Tibial nerve (tissue), 4 donors: ENCODE results near the gene IQUB.
"Not testable (repeated sequence)": the region's sequence is repeated elsewhere in the genome, so short reads cannot be mapped to it uniquely, and the experiment has no call there.

Source experiments
- EP300 ChIP-seq, 2 donors: sonication (generic); formaldehyde crosslinking; IDR thresholded peaks; one replicate each; pipeline ENCODE4 v1.6.1; 2017; ENCODE audit warnings: antibody characterized with exemption in 2 of 2, mild to moderate bottlenecking in 1 of 2
- POLR2A ChIP-seq, 2 donors: fragments of 450-650 bp; IDR thresholded peaks; one replicate each; pipeline ENCODE4 v1.6.1; 2017; ENCODE audit warnings: antibody characterized with exemption in 2 of 2, mild to moderate bottlenecking in 2 of 2, moderate library complexity in 2 of 2
- TF ChIP-seq, protein P1 (sequence below), 5 experiments: fragments of 200-600 bp in 3 of 5; fragments of 450-650 bp in 2 of 5; sonication (generic) in 3 of 5; IDR thresholded peaks; one replicate each; pipeline ENCODE4 v1.5.1; 2016 to 2019; ENCODE audit warnings: antibody characterized with exemption in 5 of 5, mild to moderate bottlenecking in 3 of 5, moderate library complexity in 2 of 5

DNA sequence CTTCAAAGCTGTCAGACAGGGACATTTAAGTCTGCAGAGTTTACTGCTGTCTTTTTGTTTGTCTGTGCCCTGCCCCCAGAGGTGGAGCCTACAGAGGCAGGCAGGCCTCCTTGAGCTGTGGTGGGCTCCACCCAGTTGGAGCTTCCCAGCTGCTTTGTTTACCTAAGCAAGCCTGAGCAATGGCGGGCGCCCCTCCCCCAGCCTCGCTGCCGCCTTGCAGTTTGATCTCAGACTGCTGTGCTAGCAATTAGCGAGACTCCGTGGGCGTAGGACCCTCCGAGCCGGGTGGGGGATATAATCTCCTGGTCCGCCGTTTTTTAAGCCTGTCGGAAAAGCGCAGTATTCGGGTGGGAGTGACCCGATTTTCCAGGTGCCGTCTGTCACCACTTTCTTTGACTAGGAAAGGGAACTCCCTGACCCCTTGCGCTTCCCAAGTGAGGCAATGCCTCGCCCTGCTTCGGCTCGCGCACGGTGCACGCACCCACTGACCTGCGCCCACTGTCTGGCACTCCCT lies 6.6 kb downstream of the IQUB start:
- TF ChIP-seq, protein P1, sequence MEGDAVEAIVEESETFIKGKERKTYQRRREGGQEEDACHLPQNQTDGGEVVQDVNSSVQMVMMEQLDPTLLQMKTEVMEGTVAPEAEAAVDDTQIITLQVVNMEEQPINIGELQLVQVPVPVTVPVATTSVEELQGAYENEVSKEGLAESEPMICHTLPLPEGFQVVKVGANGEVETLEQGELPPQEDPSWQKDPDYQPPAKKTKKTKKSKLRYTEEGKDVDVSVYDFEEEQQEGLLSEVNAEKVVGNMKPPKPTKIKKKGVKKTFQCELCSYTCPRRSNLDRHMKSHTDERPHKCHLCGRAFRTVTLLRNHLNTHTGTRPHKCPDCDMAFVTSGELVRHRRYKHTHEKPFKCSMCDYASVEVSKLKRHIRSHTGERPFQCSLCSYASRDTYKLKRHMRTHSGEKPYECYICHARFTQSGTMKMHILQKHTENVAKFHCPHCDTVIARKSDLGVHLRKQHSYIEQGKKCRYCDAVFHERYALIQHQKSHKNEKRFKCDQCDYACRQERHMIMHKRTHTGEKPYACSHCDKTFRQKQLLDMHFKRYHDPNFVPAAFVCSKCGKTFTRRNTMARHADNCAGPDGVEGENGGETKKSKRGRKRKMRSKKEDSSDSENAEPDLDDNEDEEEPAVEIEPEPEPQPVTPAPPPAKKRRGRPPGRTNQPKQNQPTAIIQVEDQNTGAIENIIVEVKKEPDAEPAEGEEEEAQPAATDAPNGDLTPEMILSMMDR (IDR thresholded peaks at IDR 0.05) = not testable (repeated sequence)
- TF ChIP-seq POLR2A, EP300 (IDR thresholded peaks at IDR 0.05): not testable (repeated sequence)
